ENCODE data around the gene GRM4.

The GRM4 gene

DNA sequence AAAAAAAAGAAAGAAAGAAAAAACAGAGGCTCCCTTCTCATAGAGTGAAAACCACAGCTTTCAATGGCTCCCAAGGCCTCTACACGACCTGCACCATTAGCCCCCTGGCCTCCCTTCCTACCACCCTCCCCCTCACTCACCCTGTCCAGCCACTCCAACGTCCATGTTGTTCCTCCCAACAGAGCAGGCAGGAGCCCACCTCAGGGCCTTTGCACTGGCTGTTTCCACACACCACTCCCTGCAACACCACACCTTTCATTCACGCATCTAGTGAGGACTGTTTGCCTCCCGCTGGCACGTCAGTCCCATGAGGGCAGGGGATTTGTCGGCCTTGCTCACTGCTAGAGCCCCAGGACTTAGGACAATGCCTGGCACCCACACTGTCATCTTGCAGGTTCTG is 39.5 kb downstream of the GRM4 start:
- no peak for DNase-seq

DNA sequence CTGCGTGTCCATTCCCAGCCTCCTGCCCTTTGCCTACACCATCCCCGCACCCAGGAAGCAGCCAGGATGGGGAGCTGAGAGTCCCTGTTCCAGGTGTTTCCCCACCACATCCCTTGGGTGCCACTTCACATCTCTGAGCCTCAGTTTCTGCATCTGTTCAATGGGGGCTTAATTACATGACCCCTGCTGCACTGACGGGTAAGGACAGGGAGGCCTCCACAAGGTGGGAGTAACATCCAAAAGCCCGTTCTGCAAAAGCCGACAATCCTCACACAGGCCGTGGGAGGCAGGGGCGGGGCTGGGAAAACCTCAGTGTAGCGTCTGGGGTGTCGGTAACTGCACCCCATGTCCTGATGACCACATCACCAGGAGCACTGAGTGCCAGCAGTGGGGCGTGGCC is 41.3 kb downstream of the GRM4 start:
- DNase-seq, result no peak

DNA sequence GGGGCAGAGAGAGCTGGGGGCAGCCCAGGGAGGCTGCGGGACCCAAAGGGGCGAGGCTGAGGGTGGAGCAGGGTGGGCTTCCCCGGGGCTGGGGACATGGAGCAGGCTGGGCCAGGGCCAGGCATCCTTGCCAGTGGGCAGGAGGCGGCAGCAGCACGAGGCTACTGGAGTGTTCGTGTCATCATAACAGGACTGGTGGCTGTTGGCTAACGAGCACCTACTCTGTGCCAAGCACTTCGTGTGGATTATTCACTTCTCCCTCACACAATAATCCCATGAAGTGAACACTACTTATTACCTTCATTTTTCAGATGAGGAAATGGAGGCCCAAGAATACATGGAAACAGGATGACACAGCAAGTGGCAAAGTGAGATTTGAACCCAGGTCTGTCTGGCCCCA is 41.7 kb downstream of the GRM4 start:
- no peak for DNase-seq

DNA sequence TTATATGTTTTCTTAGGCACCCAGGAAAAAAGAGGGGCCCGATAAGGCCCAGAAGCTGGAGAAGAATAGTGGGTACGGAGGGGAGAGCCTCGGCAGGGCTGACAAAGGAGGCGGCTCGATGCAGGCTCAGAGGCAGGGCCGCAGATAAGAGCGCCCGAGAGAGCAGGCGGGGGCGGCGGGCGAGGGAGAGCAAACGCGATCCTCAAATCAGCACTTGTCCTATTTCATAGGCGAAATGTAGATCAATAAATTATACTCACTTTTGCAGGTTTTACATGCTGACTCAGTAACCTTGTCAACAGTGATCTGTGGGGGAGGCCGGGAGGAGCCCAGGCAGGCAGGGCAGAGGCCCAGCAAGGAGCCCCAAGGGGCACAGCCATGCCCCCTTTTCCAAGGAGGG is 42.6 kb downstream of the GRM4 start:
- no peak for DNase-seq

DNA sequence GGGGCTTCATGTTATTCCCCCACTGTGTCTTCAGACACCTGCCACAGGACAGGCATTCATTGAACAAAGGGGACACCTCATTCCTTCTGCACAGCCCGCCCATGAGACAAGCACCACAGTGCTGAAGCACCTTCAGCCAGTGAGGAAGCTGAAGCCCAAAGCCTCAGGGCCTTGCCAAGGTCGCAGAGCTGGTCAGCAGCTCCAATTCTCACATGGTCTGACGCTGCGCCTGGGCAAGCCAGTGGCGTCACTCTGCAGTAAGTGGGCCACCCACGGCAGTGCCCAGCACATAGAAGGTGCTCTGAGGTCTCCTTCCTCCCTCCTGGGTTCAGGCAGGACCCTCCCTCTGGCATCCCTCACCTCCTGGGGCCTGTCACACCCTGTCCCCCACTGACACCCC is 43.2 kb downstream of the GRM4 start:
- DNase-seq, result no peak

DNA sequence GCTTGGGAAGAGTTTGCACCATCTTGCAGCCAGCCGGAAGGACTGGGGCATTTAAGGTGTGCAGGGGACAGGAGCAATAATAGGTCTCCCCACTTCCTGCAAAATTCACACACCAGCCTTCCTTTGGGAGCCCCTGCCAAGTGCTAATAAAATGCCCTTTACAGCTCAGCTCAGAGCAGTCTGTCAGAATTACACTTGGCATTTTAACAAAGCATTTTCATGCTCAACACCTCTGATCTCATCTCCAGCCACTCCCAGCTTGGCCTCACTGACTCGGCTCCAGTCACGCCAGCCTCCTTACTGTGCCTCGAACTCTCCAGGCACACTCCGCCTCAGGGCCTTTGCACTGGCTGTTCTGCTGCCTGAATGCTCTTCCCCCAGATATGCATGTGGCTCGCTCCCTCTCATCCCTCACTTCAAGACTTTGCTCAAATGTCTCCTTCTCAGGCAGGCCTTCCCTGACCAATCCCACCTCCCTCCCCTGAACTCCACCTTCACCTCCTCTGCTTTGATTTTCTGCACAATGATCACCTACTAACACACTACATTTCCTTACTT is 43.7 kb downstream of the GRM4 start:
- DNase-seq, result peak in 1 of 2 experiments; percentile 80

DNA sequence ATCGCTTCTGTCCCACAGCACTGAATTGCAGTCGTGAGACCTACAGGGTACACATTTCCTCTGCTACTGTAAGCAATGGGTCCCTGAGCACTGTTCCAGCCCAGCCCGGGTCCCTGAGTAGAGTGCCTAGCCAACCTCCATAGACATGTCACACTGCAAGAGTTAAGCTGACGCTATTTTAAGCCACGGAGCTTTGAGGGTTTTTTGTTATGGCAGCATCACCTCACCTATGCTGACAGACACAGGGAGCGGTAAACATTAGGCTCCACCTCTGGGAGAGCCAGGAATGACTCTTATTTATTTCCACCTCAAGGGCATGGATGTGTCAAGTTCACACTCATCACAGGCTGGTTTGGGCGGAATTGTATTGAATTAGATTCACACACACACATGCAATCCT is 45.1 kb downstream of the GRM4 start:
- DNase-seq, result no peak

DNA sequence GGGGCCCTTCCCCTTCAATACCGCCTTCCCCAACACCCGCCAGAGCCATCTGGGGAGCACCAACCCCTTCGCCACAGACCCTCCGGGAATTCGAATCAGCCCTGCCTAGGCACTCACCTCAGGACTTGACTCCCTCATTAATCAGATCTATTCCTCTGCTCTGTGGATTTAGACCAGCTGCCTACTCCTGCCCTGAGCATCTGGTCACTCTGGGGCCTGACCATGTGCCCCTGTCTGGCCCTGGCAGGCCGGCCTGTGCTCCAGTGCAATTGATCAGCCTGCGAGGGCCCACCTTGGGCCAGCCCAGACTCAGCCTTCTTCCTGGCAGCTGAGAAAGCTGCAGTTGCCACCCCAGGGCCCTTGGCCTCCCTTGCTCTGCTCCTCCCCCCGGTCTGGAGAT is 46.0 kb downstream of the GRM4 start:
- DNase-seq, result no peak

DNA sequence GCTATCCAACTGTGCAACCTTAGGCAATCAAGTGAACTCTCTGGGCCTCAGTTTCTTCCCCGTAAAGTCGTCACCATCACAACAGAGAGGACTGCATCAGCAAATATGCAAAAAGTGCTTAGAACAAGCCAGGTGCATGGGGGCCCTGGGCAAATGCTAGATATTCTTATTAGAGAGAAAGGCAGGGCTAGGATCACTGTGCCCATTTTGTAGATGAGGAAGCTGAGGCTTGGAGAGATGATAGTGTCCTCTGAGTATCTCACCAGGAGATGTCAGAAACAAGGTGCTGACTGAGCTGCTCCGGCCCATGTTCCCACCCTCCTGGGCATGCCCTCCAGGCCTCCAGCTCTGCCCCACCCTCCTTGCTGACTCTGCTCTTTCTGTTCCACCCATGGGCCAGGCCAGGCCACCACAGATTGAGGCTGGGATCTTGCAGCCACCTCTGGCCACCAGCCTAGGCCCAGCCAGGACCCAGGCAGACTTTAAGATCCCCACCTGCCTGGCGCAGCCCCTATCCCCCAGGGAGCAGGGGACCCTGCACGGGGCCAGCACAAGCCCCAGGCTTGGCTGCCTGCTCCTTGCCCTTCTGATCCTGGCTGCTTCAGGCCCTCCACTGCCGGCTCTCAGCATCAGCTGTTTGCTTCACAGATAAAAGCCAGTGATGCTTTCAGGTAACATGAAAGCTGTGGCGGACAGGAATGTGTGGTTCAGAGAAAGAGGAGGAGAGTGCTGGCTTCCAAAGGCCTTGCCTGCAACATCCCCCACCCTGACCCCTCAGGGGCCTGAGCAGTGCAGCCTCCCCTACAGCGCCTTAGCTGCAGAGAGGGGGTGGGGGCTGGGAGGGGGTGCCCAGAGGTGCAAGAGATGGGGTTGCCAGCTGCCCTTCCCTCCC is 47.6 kb downstream of the GRM4 start:
- DNase-seq, result no peak

DNA sequence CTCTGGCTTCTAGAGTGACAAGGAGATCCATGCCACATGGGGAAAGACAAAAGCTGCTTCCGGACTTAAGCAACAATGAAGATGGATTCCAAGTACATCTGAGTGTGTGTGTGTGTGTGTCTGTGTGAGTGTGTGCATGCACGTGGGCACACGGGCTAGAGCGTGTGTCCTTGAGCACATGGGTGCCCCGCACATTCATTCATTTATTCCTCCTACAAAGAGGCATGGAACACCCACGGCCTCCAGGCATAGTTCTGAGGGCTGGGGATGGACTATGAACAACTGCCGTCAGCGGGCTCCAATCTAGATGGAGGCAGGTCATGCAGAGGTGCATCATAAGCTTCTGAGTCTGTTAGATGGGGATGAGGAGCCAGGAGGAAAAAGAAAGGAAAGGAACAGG is 49.1 kb downstream of the GRM4 start:
- no peak for DNase-seq

DNA sequence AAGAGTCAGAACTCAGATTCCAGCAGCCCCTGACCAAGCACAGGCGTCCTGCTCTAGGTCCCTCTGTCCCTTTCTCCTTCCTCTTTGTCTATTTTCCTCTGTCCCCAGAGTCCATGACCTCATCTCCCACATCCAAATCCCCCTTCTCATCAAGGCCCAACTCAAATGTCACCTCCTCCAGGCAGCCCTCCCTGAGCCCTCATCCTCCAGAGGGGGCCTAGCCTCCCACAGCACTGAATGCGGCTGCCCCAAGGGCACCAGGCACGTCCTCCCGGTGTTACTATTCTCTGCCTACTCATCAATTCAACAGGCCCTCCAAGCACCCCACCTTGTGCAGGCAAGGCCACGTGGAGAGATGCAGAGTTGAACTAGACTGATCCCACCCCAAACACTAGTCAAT is 49.7 kb downstream of the GRM4 start:
- no peak for DNase-seq

DNA sequence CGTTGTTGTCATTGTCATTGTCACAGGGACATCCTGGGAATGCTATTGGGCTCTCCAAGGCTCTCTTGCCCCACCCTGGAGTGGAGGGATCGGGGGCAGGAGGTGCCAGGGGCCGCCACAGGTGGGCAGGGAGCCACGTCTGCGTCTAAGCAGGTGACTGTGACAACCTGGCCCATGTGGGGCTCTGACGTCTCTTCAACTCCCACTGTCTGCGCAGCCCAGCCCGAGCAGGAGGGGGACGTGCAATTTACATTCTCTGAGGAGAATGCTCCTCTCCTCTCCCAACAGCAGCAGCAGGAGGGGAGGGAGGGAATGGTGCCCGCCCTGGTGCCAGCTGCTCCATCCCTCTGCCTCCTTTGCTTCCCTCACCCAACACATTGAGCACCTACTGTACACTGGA is 50.1 kb downstream of the GRM4 start:
- DNase-seq, result no peak

DNA sequence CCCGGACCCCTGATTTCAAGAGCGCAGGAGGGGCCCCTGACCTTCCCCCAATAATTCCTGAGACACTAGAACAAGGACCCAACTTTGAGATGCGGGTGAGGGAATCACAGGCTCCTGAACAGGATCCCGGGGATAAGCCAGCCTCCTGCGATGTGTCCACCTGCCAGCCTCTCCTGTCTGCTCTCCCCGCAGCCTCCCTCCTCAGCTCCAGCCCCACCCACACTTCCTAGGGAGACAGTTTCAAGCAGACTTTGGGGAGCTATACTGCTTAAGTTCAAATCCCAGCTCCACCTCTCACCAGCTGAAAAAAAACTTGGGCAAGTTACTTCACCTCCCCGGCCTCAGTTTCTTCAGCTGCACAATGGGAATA is 50.8 kb downstream of the GRM4 start:
- no peak for DNase-seq

DNA sequence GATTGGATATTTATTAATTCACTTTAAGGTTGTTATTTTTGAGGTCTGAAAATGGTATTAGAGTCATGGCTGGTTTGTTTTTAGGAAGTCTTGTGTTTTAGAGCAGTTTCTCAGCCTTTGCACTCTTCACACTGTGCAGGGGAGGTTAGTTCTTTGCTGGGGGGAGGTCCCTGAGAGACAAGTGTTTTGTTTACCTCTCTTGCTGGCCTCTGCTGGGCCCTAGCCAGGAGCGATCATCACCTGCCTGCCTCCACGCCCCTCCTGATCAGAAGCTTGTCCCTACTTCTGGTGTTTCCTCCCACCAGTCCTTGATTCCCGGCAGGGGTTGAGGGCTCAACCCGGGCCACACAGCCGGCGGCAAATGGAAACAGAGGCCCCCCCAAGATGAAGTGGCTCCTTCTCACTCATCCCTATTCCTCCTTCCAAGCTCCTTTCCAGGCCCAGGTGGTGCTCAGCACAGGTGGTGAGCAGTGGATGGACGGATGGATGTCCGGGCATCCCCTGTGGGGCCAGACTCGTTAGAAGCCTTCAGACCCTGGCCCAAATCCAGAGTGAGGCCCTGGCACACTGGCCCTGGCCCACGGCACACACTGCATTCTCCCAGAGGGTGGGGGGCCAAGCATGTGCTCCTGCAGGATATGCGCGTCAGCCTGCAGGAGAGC is 51.3 kb downstream of the GRM4 start:
- DNase-seq, result peak in 1 of 2 experiments; percentile 66

DNA sequence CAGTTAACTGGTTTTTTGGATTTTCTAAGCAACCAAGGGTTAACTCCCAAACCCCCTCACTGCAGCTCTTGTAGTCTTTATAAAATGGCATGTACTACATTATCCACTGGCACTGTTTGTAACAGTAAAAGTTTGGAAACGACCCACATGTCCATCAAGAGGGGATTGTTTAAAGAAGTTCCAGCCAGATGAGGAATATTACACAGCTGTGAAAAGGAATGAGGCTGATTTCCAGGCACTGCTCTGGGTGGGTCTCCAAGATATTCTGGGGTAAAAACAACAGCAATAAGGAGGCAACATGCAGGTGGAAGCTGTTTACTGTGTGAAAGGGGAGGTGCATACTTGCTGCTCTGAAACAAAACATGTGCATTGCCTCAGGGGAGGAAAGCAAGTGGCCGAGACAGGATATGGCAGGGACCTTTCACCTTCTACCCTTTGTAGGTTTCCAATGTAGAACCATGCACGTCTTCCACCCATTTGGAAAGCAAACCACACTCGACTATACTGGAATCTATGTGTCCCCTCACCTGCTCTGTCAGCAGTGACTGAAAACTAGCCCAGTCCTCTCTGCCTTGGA is 51.9 kb downstream of the GRM4 start:
- no peak for DNase-seq

DNA sequence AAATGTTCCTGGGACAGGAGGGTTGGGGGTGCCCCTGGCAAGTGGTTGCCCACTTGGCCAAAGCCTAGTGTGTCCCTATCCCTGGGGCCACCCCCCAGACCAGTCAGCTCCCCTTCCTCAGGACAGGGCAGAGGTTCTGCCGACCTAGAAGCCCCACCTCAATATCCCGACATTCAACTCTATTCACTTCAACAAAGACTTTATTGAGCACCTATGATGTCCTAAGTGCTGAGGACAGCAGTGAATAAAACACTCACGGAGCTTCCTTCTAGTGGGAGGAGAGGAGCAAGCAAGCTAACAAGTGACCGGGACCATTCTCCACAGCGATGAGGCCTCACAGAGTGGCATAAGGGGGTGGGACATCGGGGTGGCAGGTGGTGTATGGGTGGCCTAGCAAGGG is 52.7 kb downstream of the GRM4 start:
- no peak for DNase-seq

DNA sequence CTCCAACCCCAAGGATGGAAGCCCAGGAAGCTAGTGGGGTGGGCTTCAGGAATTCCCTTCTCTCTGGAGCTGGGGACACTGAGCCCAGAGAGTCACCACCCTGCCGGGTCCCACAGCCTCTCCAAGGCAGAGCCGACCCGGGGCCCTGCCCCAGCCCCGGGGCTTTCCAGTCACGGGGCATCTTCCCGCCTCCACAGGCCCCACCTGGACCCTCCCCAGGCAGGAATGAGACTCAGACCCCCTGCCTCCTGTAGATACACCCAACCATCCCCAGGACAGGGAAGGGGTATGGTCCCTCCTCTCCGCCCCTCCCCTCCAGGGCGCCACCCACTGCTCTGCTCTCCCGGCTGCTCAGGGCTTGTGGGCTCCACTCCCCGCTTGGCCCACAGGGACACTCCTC is 53.3 kb downstream of the GRM4 start:
- no peak for DNase-seq

DNA sequence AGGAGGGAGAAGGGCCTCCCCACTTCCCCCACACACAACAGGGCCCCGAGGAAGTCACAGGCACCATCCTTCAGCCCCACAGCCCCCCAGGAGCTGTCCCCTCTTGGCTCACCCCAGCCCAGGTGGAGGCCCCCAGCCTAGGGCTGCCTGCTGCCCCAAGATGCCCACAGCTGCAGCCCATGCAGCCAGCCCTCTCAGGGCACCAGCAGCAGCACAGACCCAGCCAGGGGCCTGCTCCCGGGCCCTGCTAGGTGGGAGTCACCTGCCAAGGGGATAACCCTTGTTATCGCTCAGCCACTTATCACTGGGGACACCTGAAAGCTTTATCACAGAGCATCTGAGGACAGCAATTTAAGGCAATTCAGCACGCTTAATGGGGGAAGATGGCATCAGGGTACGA is 55.0 kb downstream of the GRM4 start:
- DNase-seq, result no peak

DNA sequence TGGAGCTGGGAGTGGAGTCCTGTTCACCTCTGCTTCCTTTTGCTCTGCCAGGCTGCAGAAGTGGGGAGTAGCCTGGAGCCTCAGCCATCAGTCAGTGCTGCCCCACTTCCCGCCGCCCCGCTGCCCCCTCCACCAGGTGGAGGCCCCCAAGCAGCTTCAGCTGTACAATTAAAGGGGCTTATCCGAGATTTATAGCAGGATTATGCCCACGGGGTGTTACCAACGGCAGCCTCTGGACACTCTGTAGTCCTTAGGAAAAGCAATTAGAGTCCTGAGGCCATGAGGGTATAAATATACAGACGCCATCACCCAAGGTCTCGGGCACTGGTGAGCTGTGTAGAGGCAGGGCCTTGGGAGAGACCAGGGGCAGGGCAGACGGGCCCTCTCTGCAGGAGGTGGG is 55.4 kb downstream of the GRM4 start:
- DNase-seq, result no peak

DNA sequence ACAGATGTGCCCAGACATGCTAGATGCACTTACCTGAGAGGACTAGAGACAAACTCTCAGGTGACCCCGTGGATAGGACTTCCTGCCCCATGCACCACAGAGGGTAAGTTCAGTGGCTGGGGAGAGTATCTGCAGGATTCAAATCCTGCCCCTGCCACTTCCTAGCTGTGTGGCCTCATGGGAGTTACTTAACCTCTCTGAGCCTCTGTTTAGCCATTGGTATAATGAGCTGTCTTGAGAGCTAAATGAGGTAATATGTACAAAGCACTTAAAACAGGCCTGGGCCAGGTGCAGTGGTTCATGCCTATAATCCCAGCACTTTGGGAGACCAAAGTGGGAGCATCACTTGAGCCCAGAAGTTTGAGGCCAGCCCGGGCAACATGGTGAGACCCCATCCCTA is 59.3 kb downstream of the GRM4 start:
- DNase-seq, result no peak

DNA sequence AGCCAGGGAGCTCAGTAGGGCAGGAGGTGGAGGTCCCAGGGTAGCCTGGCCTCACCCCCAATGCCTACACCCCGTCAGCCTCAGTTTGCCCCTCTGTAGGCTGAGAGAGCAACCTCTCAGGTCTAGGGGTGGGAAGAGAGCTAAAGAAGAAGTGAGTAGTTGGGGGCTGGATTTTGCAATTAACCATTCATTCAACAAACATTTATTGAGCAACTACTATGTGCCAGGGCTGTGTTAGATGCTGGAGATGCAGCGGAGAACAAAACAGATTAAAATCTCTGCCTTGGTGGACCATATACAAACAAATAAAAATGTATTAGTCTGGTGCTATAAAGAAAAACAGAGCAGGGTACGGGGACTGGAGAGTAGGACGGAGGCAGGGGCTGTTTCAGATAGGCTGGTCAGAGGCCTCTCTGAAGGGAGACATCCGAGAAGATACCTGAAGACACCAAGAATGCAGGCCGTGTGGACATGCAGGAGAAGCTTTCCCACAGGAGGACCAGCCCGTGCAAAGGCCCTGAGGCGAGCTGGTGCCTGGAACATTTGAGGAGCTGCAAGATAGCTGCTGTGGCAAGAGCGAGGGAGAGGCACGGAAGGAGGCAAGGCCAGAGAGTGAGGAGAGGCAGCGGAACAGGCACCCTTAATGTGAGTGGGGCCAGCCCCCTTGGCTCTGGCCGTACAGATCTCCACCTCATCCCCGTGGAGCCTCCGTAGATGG is 60.3 kb downstream of the GRM4 start:
- no peak for DNase-seq

DNA sequence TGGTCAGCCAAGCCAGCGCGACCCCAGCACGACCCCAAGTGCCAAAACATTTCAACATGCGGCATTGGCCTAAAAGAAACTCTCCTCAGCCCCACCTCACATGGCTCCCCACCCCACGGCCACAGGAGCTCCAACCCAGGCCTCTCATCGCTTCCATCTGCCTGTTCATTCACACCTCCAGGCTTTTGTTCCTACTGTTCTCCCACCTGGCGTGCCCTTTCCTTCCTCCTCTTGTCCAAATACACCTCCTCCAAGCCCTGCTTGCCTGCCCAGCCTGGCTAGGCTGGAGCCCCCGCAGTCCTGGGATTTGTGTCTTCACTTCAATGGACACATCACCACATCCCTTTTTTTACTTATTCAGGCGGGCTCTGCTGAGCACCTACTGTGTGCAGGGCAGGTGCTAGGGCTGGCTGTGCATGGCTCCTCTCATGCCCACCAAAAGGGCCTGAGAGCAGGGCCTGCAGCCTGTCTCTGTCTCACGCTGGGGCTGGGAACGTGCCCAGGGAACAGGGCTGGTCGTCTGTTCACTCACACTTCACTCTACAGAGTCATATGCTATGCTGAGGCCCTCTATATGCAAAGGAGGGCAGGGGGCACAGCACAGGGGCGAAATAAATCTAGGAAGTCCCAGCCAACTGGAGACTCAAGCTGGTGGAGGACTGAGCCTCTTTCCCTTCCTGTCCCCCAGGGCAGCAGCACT is 61.1 kb downstream of the GRM4 start:
- DNase-seq, result peak; percentile 54 to 89
